KMS-11 (cell line): ENCODE measurements around the gene PKDCC.

Experiments used
- H2AFZ ChIP-seq: fragments of 200-600 bp; sonication (generic); 2 replicates; pipeline ENCODE4 v1.6.1; 2016; ENCODE audit warnings: antibody characterized with exemption, mixed run types, low read depth
- H3K27ac ChIP-seq: fragments of 200-600 bp; sonication (generic); 2 replicates; pipeline ENCODE4 v1.6.1; 2016; ENCODE audit warnings: mild to moderate bottlenecking, mixed run types
- H3K27me3 ChIP-seq: fragments of 200-600 bp; sonication (generic); 2 replicates; pipeline ENCODE4 v1.6.1; 2017; ENCODE audit warnings: mild to moderate bottlenecking, low read depth, mixed run types, moderate library complexity; ENCODE audit not compliant: insufficient read depth
- H3K36me3 ChIP-seq: fragments of 200-600 bp; sonication (generic); 2 replicates; pipeline ENCODE4 v1.6.1; 2017; ENCODE audit warnings: mild to moderate bottlenecking, mixed run types; ENCODE audit not compliant: insufficient read depth
- H3K4me1 ChIP-seq: fragments of 200-600 bp; sonication (generic); 2 replicates; pipeline ENCODE4 v1.6.1; 2016; ENCODE audit warnings: mild to moderate bottlenecking, low read depth, mixed run types; ENCODE audit not compliant: poor library complexity, severe bottlenecking
- H3K4me2 ChIP-seq: fragments of 200-600 bp; sonication (generic); 2 replicates; pipeline ENCODE4 v1.7.0; 2016; ENCODE audit warnings: mild to moderate bottlenecking, mixed run types
- H3K4me3 ChIP-seq: fragments of 200-600 bp; sonication (generic); IDR thresholded peaks from 2 replicates; pipeline ENCODE4 v1.6.1; 2017; ENCODE audit warnings: low read depth, low read length, mixed read lengths; ENCODE audit not compliant: insufficient read depth
- H3K79me2 ChIP-seq: fragments of 200-600 bp; sonication (generic); 2 replicates; pipeline ENCODE4 v1.6.1; 2016; ENCODE audit warnings: low read depth, mixed run types; ENCODE audit not compliant: insufficient read depth
- H3K9ac ChIP-seq: fragments of 200-600 bp; sonication (generic); 2 replicates; pipeline ENCODE4 v1.6.1; 2016; ENCODE audit warnings: mild to moderate bottlenecking, mixed run types
- H4K20me1 ChIP-seq: fragments of 200-600 bp; sonication (generic); 2 replicates; pipeline ENCODE4 v1.6.1; 2016; ENCODE audit warnings: mild to moderate bottlenecking, mixed run types; ENCODE audit not compliant: insufficient read depth
- TF ChIP-seq, protein P1 (sequence below): fragments of 200-600 bp; sonication (generic); conservative IDR thresholded peaks from 2 replicates; pipeline ENCODE4 v1.6.1; 2017; ENCODE audit warnings: low read depth, mild to moderate bottlenecking, antibody characterized with exemption, low read length, moderate library complexity, mixed read lengths

The PKDCC gene

DNA sequence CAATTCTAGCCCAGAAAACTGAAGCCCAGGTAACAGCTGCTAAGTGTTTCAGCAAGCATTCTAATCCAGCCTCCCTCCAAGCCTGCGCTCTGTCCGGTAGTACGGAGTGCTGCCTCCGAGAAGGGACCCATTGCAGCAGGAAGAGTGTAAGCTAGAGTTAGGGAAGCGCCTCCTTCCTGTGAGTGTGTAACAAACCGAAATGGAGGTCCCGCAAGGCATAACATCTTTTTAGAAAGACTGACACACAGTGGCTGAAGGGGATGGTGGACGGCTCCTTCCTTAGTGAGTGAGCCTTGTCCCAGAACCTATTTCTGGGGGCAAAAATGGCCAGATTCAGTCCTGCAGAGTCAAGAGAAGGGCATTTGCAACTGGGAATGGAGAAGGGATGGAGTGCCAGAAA is 12.2 kb downstream of the PKDCC start:
- no peaks in the 10 kb centered on the region for H3K79me2 ChIP-seq
- no peak overlapping the region for H3K27ac ChIP-seq
- H3K36me3 ChIP-seq, result no peaks in the 10 kb centered on the region
- TF ChIP-seq, protein P1, sequence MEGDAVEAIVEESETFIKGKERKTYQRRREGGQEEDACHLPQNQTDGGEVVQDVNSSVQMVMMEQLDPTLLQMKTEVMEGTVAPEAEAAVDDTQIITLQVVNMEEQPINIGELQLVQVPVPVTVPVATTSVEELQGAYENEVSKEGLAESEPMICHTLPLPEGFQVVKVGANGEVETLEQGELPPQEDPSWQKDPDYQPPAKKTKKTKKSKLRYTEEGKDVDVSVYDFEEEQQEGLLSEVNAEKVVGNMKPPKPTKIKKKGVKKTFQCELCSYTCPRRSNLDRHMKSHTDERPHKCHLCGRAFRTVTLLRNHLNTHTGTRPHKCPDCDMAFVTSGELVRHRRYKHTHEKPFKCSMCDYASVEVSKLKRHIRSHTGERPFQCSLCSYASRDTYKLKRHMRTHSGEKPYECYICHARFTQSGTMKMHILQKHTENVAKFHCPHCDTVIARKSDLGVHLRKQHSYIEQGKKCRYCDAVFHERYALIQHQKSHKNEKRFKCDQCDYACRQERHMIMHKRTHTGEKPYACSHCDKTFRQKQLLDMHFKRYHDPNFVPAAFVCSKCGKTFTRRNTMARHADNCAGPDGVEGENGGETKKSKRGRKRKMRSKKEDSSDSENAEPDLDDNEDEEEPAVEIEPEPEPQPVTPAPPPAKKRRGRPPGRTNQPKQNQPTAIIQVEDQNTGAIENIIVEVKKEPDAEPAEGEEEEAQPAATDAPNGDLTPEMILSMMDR, result no peak
- no peak overlapping the region for H3K4me3 ChIP-seq
- H2AFZ ChIP-seq, result no peak overlapping the region
- H4K20me1 ChIP-seq, result no peaks in the 10 kb centered on the region
- no peak overlapping the region for H3K9ac ChIP-seq
- no peak overlapping the region for H3K4me2 ChIP-seq
- H3K27me3 ChIP-seq, result no peaks in the 10 kb centered on the region
- no peaks in the 10 kb centered on the region for H3K4me1 ChIP-seq

DNA sequence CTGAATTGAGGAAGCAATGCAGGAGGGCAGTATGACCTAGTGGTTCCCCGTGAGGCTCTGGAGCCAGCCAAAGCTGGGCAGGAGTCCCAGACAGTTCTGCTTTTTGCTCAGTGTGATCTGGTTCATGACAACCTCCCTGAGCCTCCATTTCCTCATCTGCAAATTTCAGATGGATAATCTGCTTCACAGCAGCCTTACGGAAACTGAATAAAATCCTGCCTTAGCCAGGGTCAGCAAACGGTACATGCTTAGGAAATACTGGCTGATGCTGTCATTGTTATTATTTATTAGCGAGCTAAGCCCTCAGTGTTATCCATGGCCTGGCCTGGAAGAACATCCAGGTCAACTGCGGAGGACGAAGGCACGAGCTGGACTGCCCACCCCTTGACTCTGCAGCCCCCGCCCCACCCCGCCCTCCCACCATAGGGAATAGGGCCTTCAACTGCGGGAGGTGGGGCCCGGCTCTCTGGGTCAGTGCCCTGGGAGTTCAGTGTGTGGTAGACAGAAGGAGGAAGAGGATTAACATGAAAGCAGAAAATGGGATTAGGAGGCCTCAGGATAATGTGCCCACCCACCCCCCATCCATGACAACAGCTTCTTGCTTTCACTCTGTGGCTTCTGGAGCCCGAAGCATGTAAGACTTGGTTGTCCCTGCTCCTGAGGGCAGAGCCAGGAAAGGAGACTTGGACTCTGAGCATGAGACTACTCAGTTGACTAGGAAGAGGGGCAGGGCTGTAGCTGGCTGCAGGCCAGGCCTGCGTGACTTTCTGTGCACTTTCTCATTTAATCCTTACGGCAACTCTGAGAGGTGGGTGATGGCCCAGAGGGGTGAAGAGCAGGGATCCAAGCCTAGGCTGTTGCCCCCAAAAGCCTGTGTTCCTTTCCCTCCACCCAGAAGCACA is 13.1 kb downstream of the PKDCC start:
- Histone ChIP-seq H4K20me1 (no peaks in the 10 kb centered on the region), H3K4me2 (no peak overlapping the region), H3K36me3 (no peaks in the 10 kb centered on the region), H2AFZ (no peak overlapping the region), H3K4me3 (no peak overlapping the region), H3K79me2 (no peaks in the 10 kb centered on the region), H3K27ac (no peak overlapping the region), H3K27me3 (no peaks in the 10 kb centered on the region), H3K9ac (no peak overlapping the region), H3K4me1 (no peaks in the 10 kb centered on the region)
- TF ChIP-seq, protein P1, result no peak

- H3K4me1 ChIP-seq, result no peaks in the 10 kb centered on the region
- H3K27ac ChIP-seq, result no peak overlapping the region
- no peaks in the 10 kb centered on the region for H3K27me3 ChIP-seq
- H2AFZ ChIP-seq, result no peak overlapping the region
- no peak overlapping the region for H3K4me2 ChIP-seq
- TF ChIP-seq, protein P1, result no peak
- H3K79me2 ChIP-seq, result no peaks in the 10 kb centered on the region
- no peak overlapping the region for H3K9ac ChIP-seq
- no peaks in the 10 kb centered on the region for H4K20me1 ChIP-seq
- H3K4me3 ChIP-seq, result no peak overlapping the region
- no peaks in the 10 kb centered on the region for H3K36me3 ChIP-seq
These were observed 14.0 kb downstream of the PKDCC start for GRCh38 chr2:42061839-42062238.

DNA sequence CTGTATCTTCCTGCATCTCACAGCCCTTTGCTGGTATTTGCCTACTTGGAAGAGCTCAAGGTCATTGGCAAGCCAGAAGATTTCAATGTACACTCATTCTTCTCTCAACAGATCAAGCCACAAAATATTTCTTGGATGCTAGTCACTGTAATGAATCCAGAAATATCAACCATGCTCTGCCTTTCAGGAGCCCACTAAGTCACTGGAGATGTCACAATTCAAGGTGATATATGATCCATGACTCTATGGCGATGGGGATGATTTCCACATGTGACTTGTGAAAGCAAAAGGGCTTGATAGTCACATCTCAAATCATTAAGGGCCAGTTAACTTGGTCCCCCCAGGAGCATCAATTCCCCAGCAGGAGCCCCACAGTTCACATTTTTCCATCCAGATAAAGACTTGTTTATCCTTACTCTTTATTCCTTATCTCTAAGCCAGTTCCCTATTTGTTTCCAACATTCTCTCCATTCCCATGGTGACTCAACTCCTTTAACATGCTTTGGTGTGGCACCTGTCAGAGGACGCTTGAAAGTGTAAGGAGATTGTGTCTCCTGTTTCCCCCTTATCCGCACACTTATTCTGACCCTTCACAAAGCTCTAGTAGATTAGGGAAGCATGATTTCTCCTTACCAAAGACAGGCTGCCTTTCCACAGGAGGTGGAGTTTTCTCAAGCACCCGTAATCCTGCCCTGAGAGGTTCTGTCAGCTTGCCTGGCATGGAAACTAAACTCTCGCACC is 15.8 kb downstream of the PKDCC start:
- TF ChIP-seq, protein P1, result no peak
- no peak overlapping the region for H2AFZ ChIP-seq
- no peak overlapping the region for H3K27ac ChIP-seq

More for the DNA sequence above, 15.8 kb downstream of the PKDCC start:
- Histone ChIP-seq H4K20me1 (no peaks in the 10 kb centered on the region), H3K4me3 (no peak overlapping the region), H3K36me3 (no peaks in the 10 kb centered on the region), H3K79me2 (no peaks in the 10 kb centered on the region), H3K27me3 (no peaks in the 10 kb centered on the region), H3K4me1 (no peaks in the 10 kb centered on the region), H3K9ac (no peak overlapping the region), H3K4me2 (no peak overlapping the region)
